Measurements from ENCODE around the gene MBOAT2.

Gene MBOAT2

DNA sequence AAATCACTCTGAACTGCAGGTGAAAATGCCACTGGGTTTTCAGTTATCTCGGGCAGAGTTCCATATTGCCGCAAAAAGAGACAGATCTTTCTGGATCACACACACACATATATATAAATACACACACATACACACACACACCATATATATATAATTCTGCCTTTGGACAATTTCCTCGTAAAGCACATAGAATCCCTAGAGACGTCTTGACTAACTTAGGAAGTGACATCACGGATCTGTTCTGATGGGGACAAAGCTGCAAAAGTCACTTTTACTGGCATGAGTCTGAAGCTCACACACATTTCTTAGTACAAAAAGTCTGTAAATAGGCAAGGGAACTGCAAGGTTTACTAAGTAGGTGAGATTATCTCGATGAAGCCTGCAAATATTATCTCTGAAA, 28.6 kb upstream of the MBOAT2 start:
- no peaks in the 10 kb centered on the region for H3K4me1 ChIP-seq (ENCODE audit: control insufficient read depth, insufficient read depth, low read length)
- H3K4me3 ChIP-seq (ENCODE audit: low read length in 2 of 2), result no peak overlapping the region
- peaks cover 0 to 2% of the 10 kb centered on the region in 2 donors for H3K27me3 ChIP-seq (ENCODE audit: control insufficient read depth in 1 of 2, insufficient read depth in 2 of 2, low read length in 2 of 2)
- no peaks in the 10 kb centered on the region for H3K36me3 ChIP-seq (ENCODE audit: control insufficient read depth in 2 of 2, insufficient read depth in 2 of 2, low read length in 2 of 2)
- no peak overlapping the region for H3K9ac ChIP-seq (ENCODE audit: low read length in 2 of 2)
- H3K9me3 ChIP-seq (ENCODE audit: control insufficient read depth in 2 of 2, low read length in 2 of 2), result no peaks in the 10 kb centered on the region
- H3K27ac ChIP-seq (ENCODE audit: low read length), result no peak overlapping the region

DNA sequence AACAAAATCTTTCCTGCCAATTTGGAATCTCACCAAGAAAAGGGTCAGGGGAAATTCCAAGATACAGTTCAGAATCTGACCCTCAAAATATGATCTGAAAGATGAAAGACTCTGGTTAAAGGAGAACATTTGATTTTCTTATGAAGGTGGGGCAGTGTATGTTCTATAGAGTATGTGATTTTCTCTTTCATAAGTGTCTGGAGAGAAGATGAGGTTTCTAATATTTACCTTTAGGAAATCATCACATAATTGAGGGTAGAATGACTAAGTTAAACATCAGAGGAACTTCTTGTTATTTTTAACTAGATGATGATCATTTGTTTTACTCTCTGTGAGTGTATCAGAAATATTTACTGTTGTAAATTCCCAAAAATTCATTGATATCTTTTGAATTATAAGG, 27.8 kb upstream of the MBOAT2 start:
- Histone ChIP-seq H3K9ac (ENCODE audit: low read length in 2 of 2) (no peak overlapping the region), H3K27me3 (ENCODE audit: control insufficient read depth in 1 of 2, insufficient read depth in 2 of 2, low read length in 2 of 2) (peaks cover 0 to 2% of the 10 kb centered on the region in 2 donors), H3K4me1 (ENCODE audit: control insufficient read depth, insufficient read depth, low read length) (no peaks in the 10 kb centered on the region), H3K9me3 (ENCODE audit: control insufficient read depth in 2 of 2, low read length in 2 of 2) (no peaks in the 10 kb centered on the region), H3K27ac (ENCODE audit: low read length) (no peak overlapping the region), H3K4me3 (ENCODE audit: low read length in 2 of 2) (no peak overlapping the region), H3K36me3 (ENCODE audit: control insufficient read depth in 2 of 2, insufficient read depth in 2 of 2, low read length in 2 of 2) (no peaks in the 10 kb centered on the region)

DNA sequence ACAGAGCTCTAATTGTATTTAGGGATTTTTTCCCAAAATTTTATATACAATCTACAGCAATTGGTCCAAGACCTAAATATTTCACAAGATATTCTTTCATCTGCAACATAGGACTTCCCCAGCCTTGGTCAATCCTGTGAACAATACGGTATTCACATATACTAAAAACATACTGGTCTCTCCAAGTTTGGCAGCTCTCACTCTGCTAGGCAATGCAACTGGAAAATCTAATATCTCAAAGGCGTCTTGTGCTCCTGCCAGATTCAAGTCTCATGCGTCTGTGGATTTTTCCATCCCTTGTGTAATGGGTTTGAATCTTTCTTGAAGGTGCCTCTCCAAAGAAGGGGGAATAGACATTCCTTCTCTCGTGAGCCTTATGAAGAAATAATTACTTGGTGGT, 27.4 kb upstream of the MBOAT2 start:
- H3K4me3 ChIP-seq (ENCODE audit: low read length in 2 of 2), result no peak overlapping the region
- H3K4me1 ChIP-seq (ENCODE audit: control insufficient read depth, insufficient read depth, low read length), result no peaks in the 10 kb centered on the region
- peaks cover 0 to 2% of the 10 kb centered on the region in 2 donors for H3K27me3 ChIP-seq (ENCODE audit: control insufficient read depth in 1 of 2, insufficient read depth in 2 of 2, low read length in 2 of 2)
- H3K9ac ChIP-seq (ENCODE audit: low read length in 2 of 2), result no peak overlapping the region
- no peak overlapping the region for H3K27ac ChIP-seq (ENCODE audit: low read length)
- H3K36me3 ChIP-seq (ENCODE audit: control insufficient read depth in 2 of 2, insufficient read depth in 2 of 2, low read length in 2 of 2), result no peaks in the 10 kb centered on the region
- H3K9me3 ChIP-seq (ENCODE audit: control insufficient read depth in 2 of 2, low read length in 2 of 2), result no peaks in the 10 kb centered on the region

DNA sequence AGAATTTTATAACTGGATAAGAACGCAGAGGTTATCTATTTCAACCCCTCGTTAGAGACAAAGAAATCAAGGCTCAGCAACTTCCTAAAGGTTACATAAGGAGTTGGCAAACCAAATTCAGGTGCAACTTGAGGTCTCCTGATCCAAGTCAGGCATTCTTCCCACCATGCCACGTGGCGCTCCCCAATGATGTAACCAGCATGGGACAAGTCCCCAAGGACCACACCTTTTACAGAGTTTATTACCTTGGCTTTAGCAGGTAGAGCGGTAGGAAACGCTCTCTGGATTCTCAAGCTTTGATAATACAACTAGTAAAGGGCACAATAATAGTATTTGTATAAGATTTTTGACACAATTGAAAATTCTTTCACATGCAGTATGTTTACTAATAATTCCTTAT, 26.7 kb upstream of the MBOAT2 start:
- no peak overlapping the region for H3K9ac ChIP-seq (ENCODE audit: low read length in 2 of 2)
- H3K4me3 ChIP-seq (ENCODE audit: low read length in 2 of 2), result no peak overlapping the region
- no peaks in the 10 kb centered on the region for H3K9me3 ChIP-seq (ENCODE audit: control insufficient read depth in 2 of 2, low read length in 2 of 2)
- H3K4me1 ChIP-seq (ENCODE audit: control insufficient read depth, insufficient read depth, low read length), result no peaks in the 10 kb centered on the region
- peaks cover 0 to 2% of the 10 kb centered on the region in 2 donors for H3K27me3 ChIP-seq (ENCODE audit: control insufficient read depth in 1 of 2, insufficient read depth in 2 of 2, low read length in 2 of 2)
- H3K36me3 ChIP-seq (ENCODE audit: control insufficient read depth in 2 of 2, insufficient read depth in 2 of 2, low read length in 2 of 2), result no peaks in the 10 kb centered on the region
- no peak overlapping the region for H3K27ac ChIP-seq (ENCODE audit: low read length)

DNA sequence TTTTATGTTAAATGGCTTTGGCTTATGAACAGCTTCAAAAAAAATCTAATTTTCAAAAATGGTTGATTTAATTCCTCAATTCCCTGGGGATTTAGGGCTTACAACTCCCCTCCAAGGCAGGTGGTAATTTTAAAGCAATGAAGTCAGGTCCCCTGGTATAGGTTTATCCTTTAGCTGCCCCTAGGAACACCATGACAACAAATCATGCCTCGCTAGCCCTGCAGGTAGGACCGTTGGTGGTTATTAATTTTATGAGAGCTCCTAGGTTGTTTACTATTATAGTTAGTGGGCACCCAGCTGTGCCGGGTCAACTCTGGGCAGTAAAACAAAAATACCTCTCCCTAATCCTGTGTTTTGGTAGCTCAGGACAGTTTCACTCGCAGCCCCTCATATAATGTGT, 26.2 kb upstream of the MBOAT2 start:
- no peak overlapping the region for H3K9ac ChIP-seq (ENCODE audit: low read length in 2 of 2)
- H3K27ac ChIP-seq (ENCODE audit: low read length), result no peak overlapping the region
- H3K9me3 ChIP-seq (ENCODE audit: control insufficient read depth in 2 of 2, low read length in 2 of 2), result no peaks in the 10 kb centered on the region
- no peaks in the 10 kb centered on the region for H3K4me1 ChIP-seq (ENCODE audit: control insufficient read depth, insufficient read depth, low read length)
- H3K27me3 ChIP-seq (ENCODE audit: control insufficient read depth in 1 of 2, insufficient read depth in 2 of 2, low read length in 2 of 2), result peaks cover 0 to 2% of the 10 kb centered on the region in 2 donors
- no peak overlapping the region for H3K4me3 ChIP-seq (ENCODE audit: low read length in 2 of 2)
- H3K36me3 ChIP-seq (ENCODE audit: control insufficient read depth in 2 of 2, insufficient read depth in 2 of 2, low read length in 2 of 2), result no peaks in the 10 kb centered on the region

DNA sequence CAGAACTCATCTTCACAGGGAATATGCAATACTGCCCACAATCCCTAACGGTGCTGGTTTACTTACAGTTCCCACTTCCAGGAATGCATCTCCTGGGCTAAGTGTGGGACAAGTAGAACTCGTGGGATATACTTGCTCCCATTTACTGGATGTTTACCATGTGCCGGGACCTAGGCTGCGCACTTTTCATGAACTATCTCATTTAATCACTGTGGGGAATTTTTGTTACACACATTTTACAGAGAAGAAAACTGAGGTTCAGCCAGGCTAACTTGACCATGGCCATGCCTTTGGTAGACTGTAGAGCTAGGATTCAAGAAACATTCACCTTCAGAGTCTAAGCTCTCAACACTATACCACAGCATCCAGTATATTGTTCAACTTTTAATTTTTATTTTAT, 24.4 kb upstream of the MBOAT2 start:
- no peak overlapping the region for H3K4me3 ChIP-seq (ENCODE audit: low read length in 2 of 2)
- no peaks in the 10 kb centered on the region for H3K4me1 ChIP-seq (ENCODE audit: control insufficient read depth, insufficient read depth, low read length)
- H3K9me3 ChIP-seq (ENCODE audit: control insufficient read depth in 2 of 2, low read length in 2 of 2), result no peaks in the 10 kb centered on the region
- no peak overlapping the region for H3K27ac ChIP-seq (ENCODE audit: low read length)
- H3K9ac ChIP-seq (ENCODE audit: low read length in 2 of 2), result no peak overlapping the region
- no peaks in the 10 kb centered on the region for H3K36me3 ChIP-seq (ENCODE audit: control insufficient read depth in 2 of 2, insufficient read depth in 2 of 2, low read length in 2 of 2)
- peaks cover 0 to 2% of the 10 kb centered on the region in 2 donors for H3K27me3 ChIP-seq (ENCODE audit: control insufficient read depth in 1 of 2, insufficient read depth in 2 of 2, low read length in 2 of 2)

DNA sequence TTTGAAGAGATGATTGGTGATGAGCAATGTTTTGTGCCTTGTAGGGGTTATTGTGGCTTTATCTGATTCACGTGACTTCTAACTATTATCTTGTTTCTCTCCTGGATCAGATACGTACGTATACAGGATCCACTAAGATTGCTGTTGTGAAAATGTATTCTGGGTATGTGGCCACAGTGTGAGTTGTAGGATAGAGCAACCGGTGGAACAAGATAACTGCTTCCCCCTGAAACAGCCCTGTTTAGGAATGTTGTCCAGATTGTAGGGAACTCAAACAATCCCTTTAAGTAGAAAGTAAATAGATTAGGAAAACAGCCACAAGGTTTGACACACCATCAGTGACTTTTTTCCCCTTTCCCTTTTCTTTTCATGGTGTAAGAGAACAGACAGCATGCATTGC, 22.3 kb upstream of the MBOAT2 start:
- Histone ChIP-seq H3K27ac (ENCODE audit: low read length) (no peak overlapping the region), H3K4me3 (ENCODE audit: low read length in 2 of 2) (no peak overlapping the region), H3K4me1 (ENCODE audit: control insufficient read depth, insufficient read depth, low read length) (no peaks in the 10 kb centered on the region)

DNA sequence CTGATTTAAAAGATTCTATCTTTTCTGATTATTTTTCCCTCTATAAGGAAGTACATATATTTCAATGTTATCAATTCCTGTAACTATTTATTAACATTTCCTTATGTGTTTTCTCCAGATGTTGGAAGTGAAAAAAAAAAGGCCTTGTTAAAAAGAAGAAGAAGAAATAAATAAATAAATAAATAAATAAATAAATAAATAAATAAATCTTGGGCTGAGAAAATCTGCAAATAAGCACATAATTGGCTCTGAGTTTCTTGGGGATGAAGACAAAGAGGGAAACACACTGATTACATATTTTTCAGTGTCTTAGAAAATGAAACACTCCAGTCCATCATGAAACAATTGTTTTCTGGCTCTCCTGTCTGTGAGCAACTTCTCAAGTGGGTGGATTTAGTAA, 21.1 kb upstream of the MBOAT2 start:
- H3K27me3 ChIP-seq (ENCODE audit: control insufficient read depth in 1 of 2, insufficient read depth in 2 of 2, low read length in 2 of 2), result peaks cover 1 to 2% of the 10 kb centered on the region in 2 donors
- H3K9me3 ChIP-seq (ENCODE audit: control insufficient read depth in 2 of 2, low read length in 2 of 2), result no peaks in the 10 kb centered on the region
- no peak overlapping the region for H3K9ac ChIP-seq (ENCODE audit: low read length in 2 of 2)
- no peak overlapping the region for H3K27ac ChIP-seq (ENCODE audit: low read length)
- H3K36me3 ChIP-seq (ENCODE audit: control insufficient read depth in 2 of 2, insufficient read depth in 2 of 2, low read length in 2 of 2), result no peaks in the 10 kb centered on the region
- no peak overlapping the region for H3K4me3 ChIP-seq (ENCODE audit: low read length in 2 of 2)
- no peaks in the 10 kb centered on the region for H3K4me1 ChIP-seq (ENCODE audit: control insufficient read depth, insufficient read depth, low read length)

More for the DNA sequence above, 22.3 kb upstream of the MBOAT2 start:
- peaks cover 2% of the 10 kb centered on the region in 2 donors for H3K27me3 ChIP-seq (ENCODE audit: control insufficient read depth in 1 of 2, insufficient read depth in 2 of 2, low read length in 2 of 2)
- H3K9ac ChIP-seq (ENCODE audit: low read length in 2 of 2), result no peak overlapping the region
- no peaks in the 10 kb centered on the region for H3K9me3 ChIP-seq (ENCODE audit: control insufficient read depth in 2 of 2, low read length in 2 of 2)
- H3K36me3 ChIP-seq (ENCODE audit: control insufficient read depth in 2 of 2, insufficient read depth in 2 of 2, low read length in 2 of 2), result no peaks in the 10 kb centered on the region

DNA sequence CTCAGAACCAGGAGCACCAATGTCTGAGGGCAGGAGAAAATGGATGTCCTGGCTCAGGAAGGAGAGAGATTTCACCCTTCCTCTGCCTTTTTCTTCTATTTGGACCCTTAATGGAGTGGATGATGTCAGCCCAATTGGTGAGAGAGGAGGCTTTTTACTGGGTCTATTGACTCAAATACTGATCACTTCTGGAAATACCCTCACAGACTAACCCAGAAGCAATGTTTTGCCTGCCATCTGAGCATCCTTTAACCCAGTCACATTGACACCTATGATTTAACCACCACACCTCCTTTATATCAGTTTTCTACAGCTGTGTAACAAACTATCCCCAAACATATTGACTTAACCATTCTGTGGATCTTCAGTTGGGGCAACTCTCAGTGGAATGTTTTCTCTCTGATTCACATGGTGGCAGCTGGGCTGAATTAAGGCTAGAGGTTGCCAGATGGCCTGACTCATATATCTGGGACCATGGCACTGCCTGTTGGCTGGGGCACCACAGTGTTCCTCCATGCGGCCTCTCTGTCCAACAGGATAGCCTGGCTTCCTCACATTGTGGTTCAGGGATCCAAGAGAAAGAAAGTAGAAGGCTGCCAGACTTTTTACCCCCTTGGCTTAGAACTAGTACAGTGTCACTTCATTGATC, 18.2 kb upstream of the MBOAT2 start:
- H3K4me3 ChIP-seq (ENCODE audit: low read length in 2 of 2), result no peak overlapping the region
- no peaks in the 10 kb centered on the region for H3K4me1 ChIP-seq (ENCODE audit: control insufficient read depth, insufficient read depth, low read length)
- H3K27ac ChIP-seq (ENCODE audit: low read length), result no peak overlapping the region
- no peaks in the 10 kb centered on the region for H3K36me3 ChIP-seq (ENCODE audit: control insufficient read depth in 2 of 2, insufficient read depth in 2 of 2, low read length in 2 of 2)
- no peaks in the 10 kb centered on the region for H3K9me3 ChIP-seq (ENCODE audit: control insufficient read depth in 2 of 2, low read length in 2 of 2)
- H3K27me3 ChIP-seq (ENCODE audit: control insufficient read depth in 1 of 2, insufficient read depth in 2 of 2, low read length in 2 of 2), result peaks cover 0 to 2% of the 10 kb centered on the region in 2 donors
- no peak overlapping the region for H3K9ac ChIP-seq (ENCODE audit: low read length in 2 of 2)

DNA sequence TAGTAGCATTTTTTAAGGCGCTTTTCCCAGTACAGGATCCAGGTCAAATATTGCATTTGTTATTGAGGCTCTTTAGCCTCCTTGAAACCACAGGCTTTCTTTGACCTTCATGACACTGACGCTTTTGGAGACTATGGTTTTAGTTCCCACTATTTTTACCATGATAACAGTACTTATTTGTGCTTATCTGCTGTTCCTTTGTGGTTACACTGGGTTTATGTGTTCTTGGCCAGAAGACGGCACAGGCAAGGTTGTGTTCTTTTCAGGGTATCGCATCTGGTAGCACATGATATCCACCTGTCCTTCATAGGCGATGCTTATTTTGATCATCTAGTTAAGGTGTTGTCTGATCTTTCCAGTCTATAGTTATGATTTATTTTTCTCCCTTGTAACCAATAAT, 16.8 kb upstream of the MBOAT2 start:
- Histone ChIP-seq H3K36me3 (ENCODE audit: control insufficient read depth in 2 of 2, insufficient read depth in 2 of 2, low read length in 2 of 2) (no peaks in the 10 kb centered on the region), H3K9me3 (ENCODE audit: control insufficient read depth in 2 of 2, low read length in 2 of 2) (no peaks in the 10 kb centered on the region), H3K4me1 (ENCODE audit: control insufficient read depth, insufficient read depth, low read length) (no peaks in the 10 kb centered on the region), H3K27ac (ENCODE audit: low read length) (no peak overlapping the region), H3K9ac (ENCODE audit: low read length in 2 of 2) (no peak overlapping the region), H3K4me3 (ENCODE audit: low read length in 2 of 2) (no peak overlapping the region), H3K27me3 (ENCODE audit: control insufficient read depth in 1 of 2, insufficient read depth in 2 of 2, low read length in 2 of 2) (peaks cover 0 to 2% of the 10 kb centered on the region in 2 donors)

DNA sequence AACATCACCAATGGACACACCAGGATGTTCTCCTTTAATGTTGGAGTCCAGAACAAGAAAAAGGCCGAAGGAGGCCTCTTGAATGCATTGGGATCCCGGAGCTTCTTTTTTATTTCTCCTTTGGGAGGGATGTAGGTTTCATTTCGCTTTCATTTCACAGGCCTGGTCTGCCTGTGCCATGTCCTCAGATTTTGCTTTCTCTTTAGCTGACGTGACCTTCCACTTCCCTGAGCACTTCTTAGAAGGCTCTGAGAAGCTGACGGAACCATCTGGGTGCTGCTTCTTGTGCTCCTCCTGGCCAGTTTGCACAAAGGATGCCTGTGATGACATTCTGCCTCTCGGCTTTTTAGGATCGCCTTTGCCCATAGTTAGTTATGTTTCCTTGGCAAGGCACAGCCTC, 15.1 kb upstream of the MBOAT2 start:
- H3K27me3 ChIP-seq (ENCODE audit: control insufficient read depth in 1 of 2, insufficient read depth in 2 of 2, low read length in 2 of 2), result peaks cover 0 to 2% of the 10 kb centered on the region in 2 donors
- H3K4me1 ChIP-seq (ENCODE audit: control insufficient read depth, insufficient read depth, low read length), result no peaks in the 10 kb centered on the region
- H3K4me3 ChIP-seq (ENCODE audit: low read length in 2 of 2), result no peak overlapping the region
- no peak overlapping the region for H3K9ac ChIP-seq (ENCODE audit: low read length in 2 of 2)
- no peaks in the 10 kb centered on the region for H3K36me3 ChIP-seq (ENCODE audit: control insufficient read depth in 2 of 2, insufficient read depth in 2 of 2, low read length in 2 of 2)
- H3K9me3 ChIP-seq (ENCODE audit: control insufficient read depth in 2 of 2, low read length in 2 of 2), result no peaks in the 10 kb centered on the region
- H3K27ac ChIP-seq (ENCODE audit: low read length), result no peak overlapping the region

Measured in stomach smooth muscle (tissue), 2 donors.